HG02571 (cell line): ENCODE data around the gene TRABD2A.

Experiments
- ATAC-seq: cut with Tn5 transposase; IDR thresholded peaks from one replicate; pipeline ENCODE4 v1.9.1; 2021; ENCODE audit warnings: mild to moderate bottlenecking, moderate library complexity; ENCODE audit not compliant: unreplicated experiment

Gene TRABD2A

DNA sequence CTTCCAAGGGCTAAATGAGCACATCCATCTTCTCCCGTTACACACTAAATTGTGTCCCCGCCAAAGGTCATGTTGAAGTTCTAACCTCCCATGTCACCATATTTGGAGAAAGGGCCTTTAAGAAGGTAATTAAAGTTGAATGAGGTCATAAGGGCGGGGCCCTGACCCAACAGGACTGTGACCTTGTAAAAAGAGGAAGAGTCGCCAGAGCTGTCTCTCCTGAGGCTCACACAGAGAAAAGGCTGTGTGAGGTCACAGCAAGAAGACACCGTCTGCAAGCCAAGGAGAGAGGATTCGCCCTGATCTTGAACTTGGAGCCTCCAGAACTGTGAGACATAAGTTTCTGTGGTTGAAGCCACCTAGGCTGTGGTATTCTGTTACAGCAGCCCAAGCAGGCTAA is 24.1 kb downstream of the TRABD2A start:
- no peak for ATAC-seq

DNA sequence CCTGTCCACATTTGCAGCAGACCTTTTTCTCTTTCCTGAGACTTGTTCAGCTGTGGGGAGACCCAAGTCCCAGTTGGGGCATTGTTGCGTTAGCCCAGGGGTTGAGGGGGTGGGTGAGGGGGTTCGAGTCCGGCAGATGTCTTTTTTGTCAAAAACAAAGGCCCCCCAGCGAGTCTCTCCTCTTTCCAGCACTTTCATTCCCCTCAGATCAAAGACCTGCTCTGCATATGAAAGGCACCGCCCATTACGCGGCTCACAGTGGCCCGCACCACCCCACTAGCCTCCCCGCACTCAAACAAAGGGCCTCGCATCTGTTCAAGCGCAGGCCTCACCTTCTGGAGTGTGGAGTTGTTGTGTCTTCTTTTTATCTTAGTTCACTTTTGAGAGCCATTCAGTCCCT is 25.2 kb downstream of the TRABD2A start:
- no peak for ATAC-seq

GRCh38 chr2:84854850-84855249 is 26.0 kb downstream of the TRABD2A start:
- no peak for ATAC-seq

- no peak for ATAC-seq
Measured at GRCh38 chr2:84851876-84852275, 29.0 kb downstream of the TRABD2A start.

DNA sequence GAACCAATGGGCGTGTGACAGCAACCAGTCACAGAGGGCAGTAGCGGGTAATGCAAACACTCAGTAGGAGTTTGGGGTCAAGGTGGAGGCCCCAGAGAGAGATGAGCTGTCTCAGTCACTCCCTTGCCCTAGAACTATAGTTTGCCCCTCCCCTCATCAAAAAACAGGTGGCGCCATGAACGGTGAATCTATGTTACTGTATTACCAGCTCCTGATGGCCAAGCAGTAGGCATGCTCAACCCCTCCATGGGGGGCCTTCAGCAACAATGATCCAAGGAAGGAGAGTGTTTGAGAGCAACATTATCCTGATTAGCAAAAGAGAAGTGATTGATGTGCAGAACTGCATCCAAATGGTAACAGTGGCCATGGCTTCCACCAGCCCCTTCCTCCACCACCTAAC is 30.4 kb downstream of the TRABD2A start:
- no peak for ATAC-seq

GRCh38 chr2:84849271-84849952 is 31.5 kb downstream of the TRABD2A start:
- ATAC-seq: no peak

DNA sequence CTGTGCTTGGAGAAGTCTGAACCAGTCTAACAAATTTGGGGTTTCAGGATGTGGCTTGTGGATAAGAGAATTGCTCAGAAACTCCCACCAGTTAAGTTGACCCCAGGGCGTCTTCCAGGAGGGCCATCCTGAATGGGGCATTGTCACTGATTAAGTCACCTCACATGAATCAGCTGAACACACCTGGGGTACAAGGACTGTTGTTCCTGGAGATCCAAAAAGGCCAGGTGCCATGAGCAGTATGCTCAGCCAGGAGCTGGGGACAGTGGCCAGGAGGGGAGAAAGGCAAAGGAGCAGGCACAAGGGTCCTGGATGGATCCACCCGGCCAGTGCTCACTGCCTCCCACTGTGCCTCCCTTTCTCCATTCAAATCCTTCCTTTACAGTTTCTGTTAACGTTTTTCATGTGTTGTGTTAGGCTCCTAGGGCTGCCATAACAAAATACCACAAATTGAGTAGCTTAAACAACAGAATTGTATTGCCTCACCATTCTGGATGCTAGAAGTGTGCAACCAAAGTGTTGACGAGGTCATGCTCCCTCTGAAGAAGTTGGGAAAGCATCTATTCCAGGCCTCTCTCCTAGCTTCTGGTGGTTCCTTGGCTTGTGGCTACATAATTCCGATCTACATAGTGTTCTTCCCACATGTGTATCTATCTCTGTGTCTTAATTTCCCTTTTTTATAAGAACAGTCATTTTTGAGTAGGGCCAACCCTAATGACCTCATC is 33.4 kb downstream of the TRABD2A start:
- ATAC-seq: no peak

DNA sequence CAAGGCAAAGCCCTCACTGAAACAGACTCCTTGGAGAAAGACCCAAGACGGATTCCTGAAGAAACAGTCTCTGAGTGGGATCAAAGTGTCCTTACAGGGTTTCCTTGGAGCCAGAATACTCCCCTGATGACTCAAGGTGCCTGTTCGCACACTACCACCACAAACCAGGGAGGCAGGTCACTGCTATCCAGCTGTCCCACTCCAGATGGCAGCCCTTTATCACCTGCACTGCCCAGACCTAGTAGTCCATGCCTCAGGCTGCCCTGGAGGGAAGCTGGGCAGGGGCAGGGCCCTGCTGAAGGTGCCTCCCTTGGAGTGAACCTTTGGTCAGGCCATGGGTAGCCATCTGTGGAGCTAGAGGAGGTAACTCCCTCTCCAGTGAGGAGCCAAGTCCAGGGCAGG is 34.1 kb downstream of the TRABD2A start:
- ATAC-seq: no peak

- no peak for ATAC-seq
Measured at GRCh38 chr2:84846041-84846663, 34.7 kb downstream of the TRABD2A start.

DNA sequence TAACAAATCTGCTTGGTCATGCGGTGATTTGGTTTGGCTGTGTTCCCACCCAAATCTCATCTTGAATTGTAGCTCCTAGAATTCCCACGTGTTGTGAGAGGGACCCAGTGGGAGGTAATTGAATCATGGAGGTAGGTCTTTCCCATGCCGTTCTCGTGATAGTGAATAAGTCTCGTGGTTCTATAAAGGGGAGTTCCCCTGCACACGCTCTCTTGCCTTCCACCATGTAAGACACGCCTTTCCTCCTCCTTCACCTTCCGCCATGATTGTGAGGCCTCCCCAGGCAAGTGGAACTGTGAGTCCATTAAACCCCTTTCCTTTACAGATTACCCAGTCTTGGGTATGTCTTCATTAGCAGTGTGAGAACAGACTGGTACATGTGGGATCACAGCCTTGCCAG is 36.7 kb downstream of the TRABD2A start:
- ATAC-seq: no peak

- ATAC-seq: no peak
Measured at GRCh38 chr2:84841577-84841976, 39.3 kb downstream of the TRABD2A start.

GRCh38 chr2:84840306-84840705 is 40.6 kb downstream of the TRABD2A start:
- ATAC-seq: no peak

GRCh38 chr2:84839851-84840250 is 41.0 kb downstream of the TRABD2A start:
- ATAC-seq: no peak

DNA sequence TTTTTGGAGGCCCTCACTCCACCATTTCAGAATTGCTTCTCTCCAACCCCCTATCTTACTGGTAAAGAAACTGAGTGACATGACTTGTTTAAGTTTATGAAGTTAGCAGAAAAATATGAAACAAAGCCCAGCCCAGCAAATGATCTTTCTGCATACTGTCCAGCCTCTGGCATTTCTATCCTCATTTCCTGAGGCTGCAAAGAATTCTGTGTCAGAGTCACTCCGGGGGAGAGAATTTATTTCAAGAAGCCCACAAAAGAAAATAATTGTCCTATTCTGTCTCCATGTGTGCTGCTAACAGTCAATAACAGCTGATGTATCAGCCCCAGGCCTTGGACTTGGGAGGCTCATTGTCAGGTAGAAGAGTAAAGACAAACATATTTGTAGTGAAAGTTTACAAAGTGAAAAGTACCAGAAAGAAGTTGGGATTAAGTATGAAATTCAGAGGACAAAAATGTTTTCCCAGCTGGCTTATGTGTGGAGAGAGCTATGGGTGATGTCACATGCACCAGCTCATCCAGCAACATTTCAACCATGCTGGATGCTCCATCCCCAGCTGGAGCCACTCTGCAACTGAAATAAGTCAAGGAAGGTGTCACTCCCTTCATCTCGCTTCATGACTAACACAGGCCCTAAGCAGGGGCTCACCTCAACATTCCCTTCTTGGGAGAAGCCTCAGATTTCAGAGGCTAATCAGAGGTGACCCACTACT is 42.3 kb downstream of the TRABD2A start:
- ATAC-seq: no peak

DNA sequence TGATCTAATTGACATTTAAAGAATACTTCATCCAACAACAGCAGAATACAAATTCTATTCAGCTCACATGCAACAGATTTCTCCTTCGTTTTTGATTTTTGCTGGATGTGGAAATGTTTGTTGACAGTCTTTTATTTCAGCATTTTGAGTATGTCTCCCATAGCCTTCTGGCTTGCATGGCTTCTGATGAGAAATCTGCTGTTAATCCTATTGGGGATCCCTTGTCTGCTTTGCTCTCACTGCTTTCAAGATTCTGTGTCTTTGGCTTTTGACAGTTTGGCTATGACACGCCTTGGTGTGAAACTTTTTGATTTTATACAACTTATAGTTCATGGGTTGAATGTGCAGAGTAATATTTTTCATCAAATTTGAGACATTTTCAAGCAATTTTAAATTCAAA is 44.7 kb downstream of the TRABD2A start:
- ATAC-seq: no peak

- ATAC-seq: no peak
Measured at GRCh38 chr2:84833481-84834150, 47.3 kb downstream of the TRABD2A start.

GRCh38 chr2:84832772-84833461 is 48.0 kb downstream of the TRABD2A start:
- peak; percentile 62 for ATAC-seq

- no peak for ATAC-seq
Measured at GRCh38 chr2:84830758-84831500, 50.0 kb downstream of the TRABD2A start.

DNA sequence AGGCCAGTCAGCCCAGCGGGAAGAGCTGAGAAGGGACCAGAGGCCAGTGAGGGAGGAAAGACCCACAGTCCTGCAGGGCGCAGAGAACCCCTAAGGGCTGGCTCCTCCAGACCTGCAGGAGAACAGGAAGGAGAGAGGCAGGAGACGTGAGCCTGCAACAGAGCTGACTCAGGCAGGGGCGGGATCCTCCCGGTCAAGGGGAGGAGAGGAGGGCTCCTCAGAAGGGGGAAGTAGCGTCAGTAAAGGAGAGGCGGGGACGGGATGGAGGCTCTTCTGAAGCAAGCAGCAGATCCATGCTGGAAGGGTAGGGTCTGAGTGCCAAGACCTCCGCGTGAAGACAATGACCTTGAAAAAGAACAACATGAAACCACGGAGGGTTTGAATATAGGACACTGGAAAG is 50.8 kb downstream of the TRABD2A start:
- no peak for ATAC-seq

GRCh38 chr2:84829693-84830092 is 51.2 kb downstream of the TRABD2A start:
- ATAC-seq: no peak
